Cerebellar cortex (tissue), 1 donor: ENCODE measurements around the gene BBLN.
"Not testable (repeated sequence)": the region's sequence is repeated elsewhere in the genome, so short reads cannot be mapped to it uniquely, and the experiment has no call there.

Source experiments
- DNase-seq: peaks from one replicate; pipeline ENCODE4 v3.0.0-alpha.2; 2015; ENCODE audit warnings: low spot score

BBLN gene, protein sequence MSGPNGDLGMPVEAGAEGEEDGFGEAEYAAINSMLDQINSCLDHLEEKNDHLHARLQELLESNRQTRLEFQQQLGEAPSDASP

DNA sequence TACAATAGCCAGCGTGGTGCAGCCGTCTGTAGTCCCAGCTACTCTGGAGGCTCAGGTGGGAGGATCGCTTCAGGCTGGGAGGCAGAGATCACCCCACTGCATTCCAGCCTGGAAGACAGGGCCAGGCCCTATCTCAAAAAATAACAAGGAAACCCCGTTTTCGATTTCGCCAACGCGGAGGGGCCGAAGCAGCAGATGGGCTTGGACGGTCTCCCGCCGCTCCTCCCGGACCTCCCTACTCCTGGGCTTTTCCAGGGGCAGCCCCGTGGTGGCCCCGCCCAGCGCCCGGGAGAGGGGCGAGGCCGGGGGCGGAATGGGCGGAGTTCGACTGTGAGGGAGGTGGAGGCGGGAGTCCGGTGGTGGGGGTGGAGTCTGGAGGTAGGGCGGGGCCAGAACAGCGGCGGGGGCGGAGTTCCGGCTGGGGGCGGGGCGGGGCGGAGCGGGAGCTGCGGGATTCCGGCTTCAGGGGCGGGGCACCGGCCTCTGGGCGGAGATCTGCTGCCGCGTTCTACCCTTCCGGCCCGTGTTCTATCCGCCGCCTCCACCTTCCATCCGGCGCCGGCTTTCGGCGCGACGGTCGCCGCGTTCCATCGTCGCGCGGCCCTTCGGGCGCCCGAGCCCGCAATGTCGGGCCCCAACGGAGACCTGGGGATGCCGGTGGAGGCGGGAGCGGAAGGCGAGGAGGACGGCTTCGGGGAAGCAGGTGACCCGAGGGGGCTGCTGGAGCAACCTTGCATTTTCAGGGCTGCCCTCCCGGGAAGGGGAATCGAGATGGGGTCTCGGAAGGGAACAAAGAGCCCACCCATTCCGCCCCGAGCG, at the start of gene BBLN:
Gene BBLN, plus strand, starts transcription at position 482 of the 819 bp plus-strand sequence. Its CDS starts 143 bp downstream, at position 625.
- DNase-seq: peak; percentile 94

- DNase-seq: not testable (repeated sequence)
Observed at GRCh38 chr9:128111726-128112125, 48.3 kb upstream of the BBLN start.

DNA sequence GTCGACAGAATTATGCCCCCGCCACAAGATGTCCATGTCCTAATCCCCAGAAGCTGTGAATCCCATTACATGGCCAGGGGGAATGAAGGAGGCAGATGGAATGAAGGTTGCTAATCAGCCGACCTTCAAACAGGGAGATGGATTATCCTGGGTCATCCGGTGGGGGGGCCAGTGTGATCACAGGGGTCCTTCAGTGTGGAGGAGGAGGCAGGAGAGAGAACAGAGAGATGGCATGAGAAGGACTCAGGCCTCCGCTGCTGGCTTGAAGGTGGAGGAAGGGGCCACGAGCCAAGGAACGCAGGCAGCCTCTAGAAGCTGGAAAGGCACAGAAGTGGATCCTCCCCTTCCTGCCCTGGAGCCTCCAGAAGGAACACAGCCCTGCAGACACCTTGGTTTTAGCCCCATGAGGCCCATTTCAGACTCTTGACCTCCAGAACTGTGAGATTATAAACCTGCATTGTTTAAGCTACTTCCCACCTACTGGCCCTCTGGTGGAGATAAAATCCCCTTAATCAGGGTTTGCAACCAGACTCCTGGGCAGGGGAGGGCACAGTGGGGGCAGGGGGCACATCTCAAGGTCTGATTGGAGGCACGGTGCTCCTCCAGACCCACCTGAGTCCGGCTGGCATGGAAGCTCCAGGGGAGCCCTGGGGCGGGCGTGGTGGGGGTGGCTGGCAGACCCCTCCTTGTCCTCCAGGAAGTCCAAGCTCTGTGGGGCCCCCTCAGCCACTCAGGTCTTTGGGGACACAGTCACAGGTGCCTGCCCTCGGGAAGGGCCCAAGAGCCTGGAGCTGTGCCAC, 46.3 kb upstream of the BBLN start:
- DNase-seq: no peak

DNA sequence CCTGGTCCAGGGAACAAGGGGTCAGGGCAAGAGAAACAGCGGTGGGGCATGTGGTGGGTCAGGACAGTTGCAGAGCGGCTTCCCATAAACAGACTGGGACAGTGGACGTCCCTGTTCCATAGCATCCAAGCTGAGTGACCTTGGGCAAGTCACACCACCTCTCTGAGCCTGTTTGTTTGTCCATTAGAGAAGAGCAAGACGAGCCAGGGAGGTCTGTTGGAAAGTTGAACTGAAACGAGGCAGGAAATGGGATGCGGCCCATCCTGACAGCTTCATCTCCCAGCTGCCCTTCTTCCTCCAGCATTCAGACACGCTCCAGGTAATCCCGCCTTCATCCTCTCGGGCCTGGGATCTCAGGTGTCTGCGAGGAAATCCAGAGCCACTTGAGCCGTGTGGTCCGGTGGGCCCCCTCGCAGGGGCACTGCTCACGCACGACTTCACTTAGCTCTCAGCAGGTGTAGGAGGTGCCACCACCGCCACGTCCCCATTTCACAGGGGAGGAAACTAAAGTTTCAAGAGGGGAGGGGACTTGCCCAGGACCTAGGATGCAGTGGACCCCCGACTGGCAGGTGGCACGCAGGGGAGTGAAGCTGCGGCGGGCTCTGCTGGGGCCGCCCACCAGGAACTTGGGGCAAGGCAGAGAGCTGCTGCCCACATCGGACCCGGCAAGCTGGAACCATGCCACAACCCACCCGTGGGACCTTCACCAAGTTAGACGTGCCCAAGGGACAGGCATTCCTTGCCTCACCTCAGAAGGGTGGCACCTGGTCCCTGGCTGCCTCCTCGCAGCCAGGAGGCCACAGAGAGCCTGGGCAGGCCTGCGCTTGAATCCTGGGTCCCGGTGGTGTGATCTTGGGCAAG, 45.5 kb upstream of the BBLN start:
- DNase-seq: no peak

DNA sequence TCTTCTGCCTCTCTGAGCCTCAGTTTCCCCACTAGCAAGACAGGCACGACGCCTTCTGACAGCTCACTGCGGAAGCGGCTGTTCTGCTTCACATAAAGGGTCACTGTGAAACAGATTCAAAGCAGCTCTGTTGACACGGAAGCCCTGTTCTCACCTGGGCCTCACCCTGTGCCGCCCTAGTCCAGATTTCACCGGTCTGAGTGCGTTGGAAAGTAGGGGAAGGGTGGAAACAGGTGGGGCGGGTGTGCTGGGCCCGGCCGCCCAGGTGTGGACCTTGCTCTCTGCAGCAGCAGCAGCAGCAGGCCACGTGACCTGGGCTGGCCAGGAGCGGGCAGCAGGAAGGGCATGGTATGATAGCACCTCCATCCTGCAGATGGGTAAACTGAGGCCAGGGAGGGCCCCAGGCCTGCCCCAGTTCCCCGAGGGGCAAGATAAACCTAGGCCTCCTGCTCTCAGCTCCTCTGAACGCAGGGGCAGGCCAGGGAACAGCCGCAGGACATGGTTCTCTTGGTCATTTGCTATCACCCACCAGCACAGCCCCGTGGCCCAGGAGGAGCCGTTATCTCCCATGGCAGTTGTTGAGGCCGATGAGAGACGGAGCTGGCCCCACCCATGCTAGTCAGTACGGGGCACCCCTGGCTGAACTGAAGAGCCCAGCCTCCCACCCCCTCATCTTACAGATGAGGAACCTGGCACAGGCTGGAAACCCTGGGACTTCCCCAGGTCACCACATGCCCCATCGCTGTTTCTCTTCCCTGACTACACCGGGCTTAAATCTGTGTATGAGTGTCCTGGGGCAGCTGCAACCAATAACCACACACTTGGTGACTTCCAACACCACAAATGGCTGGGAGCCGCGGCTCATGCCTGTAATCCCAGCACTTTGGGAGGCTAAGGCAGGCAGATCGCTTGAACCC, 44.6 kb upstream of the BBLN start:
- no peak for DNase-seq

DNA sequence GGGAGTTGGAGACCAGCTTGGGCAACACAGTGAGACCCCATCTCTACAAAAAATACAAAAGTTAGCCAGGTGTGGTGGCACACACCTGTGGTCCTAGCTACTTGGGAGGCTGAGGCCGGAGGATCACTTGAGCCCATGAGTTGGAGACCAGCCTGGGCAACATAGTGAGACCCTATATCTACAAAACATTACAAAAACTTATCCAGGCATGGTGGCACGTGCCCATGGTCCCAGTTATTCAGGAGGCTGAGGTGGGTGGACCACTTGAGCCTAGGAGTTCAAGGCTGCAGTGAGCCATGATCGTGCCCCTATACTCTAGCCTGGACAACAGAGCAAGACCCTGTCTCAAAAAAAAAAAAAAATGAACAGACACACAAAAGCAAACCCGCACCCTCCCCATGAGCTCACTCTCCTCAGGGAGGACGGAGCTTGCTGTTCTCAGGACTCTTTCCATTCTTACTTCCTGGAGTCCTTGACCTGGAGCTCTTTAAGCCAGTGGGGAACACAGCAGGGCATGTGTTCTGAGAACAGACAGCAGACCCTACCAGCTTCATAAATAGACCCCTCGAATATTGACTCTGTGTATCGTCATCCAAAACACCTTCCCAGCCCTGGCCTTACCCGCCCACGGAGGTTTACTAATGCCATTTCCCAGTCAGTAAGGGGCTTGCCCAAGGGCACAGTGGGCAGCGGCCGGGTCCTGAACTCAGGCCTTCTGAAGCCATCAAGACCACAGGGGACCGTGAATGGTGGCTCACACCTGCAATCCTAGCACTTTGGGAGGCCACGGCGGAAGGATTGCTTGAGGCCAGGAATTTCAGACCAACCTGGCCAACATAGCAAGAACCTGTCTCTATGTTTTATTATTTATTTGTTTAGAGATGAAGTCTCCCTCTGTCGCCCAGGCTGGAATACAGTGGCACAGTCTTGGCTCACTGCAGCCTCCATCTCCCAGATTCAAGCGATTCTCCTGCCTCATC, 43.7 kb upstream of the BBLN start:
- no peak for DNase-seq

DNA sequence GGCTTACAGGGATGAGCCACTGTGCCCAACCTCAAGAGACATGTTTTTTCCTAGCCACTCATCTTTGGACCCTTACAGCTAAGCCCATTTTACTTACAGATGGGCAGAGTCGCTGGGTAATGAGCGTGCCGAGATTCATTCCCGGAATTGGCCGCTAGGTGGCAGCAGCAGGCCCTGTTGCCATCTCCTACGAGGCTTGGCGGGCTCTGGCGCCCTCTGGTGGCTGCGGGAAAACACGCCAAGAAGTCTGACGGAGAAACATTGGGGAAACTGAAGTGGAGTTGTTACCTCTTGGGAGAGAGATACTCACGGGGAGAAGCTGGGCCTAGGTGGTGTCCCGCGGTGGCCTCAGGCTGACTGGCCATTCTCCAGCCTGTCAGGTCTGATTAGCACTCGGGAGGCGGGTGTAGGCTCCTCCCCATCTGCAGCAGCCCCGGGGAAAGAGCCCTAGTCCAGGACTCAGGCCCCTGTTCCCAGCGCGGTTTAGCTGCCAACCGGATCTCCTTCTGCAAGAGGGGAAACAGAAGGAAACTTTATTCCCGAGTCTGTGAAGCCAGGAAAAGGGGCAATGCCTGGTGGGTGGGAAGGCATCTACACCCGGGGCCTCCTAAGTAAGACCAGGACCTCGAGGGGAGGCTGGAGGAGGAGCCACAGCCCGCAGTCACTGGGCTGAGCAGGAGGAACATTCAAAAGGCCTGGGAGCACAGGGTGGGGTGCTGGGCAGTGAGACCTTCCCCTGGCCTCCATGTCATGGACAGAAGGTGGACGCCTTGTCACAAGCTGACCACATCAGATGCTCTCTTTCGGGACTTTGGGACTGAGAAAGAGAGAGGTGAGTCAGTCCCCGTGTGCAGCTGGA, 42.2 kb upstream of the BBLN start:
- DNase-seq: peak; percentile 92

DNA sequence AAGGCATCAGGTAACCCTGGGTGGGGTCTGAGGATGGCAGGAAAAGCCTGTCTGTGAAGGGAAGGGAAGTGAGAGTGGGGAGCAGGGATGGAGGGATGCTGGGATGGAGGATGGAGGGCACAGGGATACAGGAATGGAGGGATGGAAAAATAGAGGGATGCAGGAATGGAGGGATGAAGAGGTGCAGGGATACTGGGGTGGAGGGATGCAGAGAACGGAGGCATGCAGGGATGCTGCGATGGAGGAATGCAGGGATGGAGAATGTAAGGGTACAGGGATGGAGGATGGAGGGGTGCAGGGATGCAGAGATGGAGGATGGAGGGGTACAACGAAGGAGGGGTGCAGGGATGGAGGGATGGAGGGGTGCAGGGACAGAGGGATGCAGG, 41.6 kb upstream of the BBLN start:
- no peak for DNase-seq

DNA sequence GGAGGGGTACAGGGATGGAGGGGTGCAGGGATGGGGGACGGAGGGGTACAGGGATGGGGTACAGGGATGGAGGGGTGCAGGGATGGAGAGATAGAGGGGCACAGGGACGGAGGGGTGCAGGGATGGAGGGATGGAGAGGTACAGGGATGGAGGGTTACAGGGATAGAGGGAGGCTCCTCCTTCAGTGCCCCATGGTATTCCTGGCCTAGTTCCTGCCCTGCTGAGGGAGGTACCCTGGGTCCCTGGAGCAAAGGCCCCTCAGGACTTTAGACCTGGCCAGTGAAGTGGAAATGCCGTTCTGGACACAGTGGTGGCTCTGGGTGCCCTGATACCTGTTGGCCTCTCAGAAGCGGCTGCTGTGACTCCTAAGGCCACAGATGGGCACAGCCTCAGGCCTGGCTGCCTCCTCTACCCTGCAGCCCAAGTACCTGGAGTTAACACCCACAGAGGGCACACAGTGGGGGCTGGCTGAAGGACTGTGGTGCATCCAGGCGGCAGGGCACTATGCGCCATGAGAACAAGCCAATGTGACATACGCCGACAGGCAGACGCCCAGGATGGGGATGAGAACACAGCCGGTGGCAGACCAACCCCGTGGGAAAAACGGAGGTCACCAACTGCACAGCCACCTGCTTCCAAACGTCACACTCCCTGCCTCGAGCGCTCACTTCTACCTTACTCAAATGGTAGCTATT, 40.9 kb upstream of the BBLN start:
- DNase-seq: no peak

DNA sequence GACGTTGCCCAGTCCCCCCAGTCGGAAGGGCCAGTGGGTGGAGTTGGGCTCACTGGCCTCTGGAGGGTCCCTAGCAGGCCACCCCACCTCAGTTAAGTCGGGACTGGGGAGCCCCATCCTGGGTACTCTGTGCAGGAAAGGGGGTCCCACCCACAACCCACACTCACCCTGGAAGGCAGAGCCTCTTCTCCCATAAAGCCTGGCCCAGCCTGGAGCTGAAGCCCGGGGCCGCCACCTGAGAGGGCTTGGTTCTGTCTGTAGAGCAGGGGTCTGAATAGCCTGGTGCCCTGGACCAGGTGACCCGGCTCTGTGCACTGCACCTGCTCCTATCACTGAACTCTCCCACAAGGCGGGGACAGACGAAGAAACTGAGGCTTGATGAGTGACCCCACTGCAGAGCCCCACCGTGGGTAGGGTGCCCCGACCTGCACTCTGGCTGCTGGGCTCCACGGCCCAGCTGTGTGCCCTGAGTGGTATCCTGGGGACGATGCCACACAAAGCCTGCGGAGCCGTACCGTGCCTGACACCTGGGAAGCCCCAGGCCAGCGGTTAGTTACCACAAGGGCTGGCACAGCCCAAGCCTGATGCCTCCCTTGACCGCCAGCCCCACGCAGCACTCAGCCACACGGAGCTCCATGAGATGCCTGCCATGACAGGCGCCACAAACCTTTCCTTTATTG, 39.9 kb upstream of the BBLN start:
- DNase-seq: no peak

DNA sequence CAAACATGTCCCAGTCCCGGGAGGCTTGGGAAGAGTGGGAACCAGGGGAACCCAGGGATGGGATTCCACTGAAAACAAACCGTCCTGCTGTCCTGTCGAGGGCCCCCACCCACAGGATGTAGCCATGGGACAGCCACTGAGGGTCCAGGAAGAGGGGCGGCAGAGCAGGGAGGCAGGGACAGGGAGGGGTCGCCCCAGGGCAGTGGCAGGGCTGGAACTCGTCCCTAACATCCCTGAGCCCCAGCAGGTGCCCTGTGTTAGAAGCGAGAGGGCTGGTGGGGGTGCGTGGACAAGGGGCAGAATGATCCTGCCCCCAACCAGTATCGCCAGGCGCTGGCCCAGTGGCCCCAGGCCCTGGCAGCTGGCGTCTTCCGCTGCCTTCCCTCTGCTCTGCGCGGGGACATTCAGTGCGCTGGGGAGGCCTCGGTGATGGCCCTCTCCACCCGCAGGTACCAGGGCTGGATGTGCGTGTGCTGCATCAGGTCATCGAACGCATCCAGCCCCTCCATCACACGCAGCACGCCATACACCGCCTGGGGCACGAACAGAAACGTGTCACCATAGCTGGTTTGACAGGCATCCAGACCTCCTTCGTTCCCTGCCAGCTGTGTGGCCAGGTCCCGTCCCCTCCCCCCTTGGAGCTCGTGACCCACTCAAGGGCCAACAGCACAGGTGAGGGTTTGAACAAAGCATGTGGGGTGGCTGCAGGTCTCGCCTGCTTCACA, 39.2 kb upstream of the BBLN start:
- DNase-seq: no peak

GRCh38 chr9:128121466-128121810, 38.6 kb upstream of the BBLN start:
- no peak for DNase-seq

DNA sequence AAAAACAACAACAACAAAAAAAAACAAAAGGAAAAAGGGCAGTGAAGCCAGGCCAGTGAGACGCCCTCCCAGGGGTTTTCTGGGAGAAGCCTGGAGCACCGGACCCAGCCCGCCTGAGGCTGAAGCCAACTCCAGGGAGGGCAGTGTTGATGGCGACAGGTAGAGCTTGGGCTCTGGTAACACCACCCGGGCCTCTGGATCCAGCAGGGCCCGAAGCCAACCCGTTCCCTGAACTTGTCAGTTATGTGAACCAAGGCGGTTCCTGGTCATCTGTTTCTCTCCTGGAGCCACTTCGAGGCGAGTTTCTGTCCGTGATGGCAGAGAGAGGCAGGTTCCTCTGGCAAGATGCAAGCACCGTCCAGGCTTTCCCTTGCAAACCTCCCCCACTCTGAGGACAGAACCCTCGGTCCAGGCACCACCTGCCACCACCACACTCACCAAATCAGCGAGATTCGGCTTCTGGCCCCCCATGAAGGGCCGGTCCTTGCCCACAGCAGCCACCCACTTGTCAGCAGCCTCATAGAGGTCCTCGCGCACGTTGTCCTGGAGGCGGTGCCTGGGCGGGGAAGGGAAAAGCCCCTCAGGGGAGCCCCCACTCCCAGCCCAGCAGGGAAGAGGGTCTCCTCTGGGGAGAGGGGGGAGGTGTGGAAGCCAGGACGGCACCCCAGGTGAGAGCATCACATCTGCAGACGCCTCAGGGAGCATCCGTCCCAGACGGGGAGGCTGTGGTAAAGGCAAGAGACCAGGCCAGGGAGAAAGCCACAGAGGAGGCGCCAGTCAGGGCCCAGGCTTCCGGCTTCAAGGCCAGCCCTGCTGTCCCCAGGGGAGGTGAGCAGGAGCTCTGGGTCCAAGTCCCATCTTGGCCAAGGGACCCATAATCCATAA, 37.9 kb upstream of the BBLN start:
- DNase-seq: no peak

DNA sequence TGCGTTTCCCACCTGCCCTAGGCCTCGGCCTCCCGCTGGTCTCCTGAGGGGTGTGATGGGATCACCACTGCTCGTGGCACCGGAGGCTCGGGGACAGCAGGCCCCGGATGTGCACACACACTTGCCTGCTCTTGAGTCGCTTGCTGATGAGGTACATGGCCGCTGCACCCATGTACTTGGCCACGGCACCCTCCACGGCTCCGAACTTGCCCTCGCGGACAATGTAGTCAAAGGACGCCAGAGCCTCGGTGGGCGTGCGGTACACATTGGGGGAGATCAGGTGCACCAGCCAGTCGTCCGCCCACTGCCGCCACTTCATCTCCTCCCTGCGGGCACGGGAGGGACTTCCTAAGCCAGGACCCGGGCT, 37.3 kb upstream of the BBLN start:
- DNase-seq: no peak

DNA sequence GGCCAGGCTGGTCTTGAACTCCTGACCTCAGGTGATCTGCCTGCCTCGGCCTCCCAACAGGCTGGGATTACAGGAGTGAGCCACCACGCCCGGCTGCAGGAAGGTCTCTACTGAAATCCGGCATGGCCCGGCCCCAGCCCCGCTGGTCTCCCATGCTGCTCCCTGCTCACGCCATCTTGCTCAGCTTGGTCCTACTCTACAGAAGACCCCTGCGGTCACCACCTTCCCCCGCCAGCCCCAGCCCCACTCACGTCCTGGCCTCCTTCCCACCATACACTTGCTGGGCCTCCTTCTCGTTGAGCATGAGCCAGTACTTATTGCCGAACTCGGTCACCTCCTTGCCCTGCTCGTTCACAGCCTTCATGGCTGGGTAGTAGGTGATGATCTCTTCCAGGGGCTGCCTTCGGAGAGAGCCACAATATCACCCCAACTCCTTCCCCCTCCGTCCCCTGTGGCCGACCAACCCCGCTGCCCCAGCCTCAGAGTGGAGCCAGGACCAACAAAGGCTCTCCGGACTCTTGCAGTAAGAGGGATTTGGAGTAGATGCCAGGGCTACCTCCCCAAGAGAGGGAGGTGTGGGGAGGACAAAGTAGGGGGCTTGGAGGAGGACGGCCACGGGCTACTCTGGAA, 36.5 kb upstream of the BBLN start:
- DNase-seq: no peak

- DNase-seq: no peak
Observed at GRCh38 chr9:128124451-128124850, 35.6 kb upstream of the BBLN start.
